Fibroblast of lung (primary cell): ENCODE data around the gene PHF21A.

Experiments used
- CTCF ChIP-seq, 2 donors: IDR thresholded peaks in 1 of 2; conservative IDR thresholded peaks in 1 of 2; 1 replicate in 1 of 2; 2 replicates in 1 of 2; pipeline ENCODE4 v1.5.1; 2011 to 2012; ENCODE audit warnings: low read length in 2 of 2, control low read depth in 1 of 2, inconsistent platforms in 1 of 2, low read depth in 1 of 2, mild to moderate bottlenecking in 1 of 2
- EZH2 ChIP-seq: IDR thresholded peaks from 2 replicates; pipeline ENCODE4 v1.5.1; 2012; ENCODE audit warnings: low read length, control low read depth, mild to moderate bottlenecking; ENCODE audit errors: missing control alignments

GRCh38 chr11:46036969-46037368, 84.3 kb downstream of the PHF21A start:
- no peak for TF ChIP-seq CTCF (conservative IDR thresholded peaks at IDR 0.05 in 1 of 2, IDR thresholded peaks at IDR 0.05 in 1 of 2; ENCODE audit: low read depth in 1 of 2, low read length in 2 of 2)
- no peak for TF ChIP-seq EZH2
